ENCODE data around the gene ALDH3B2. TPM values are rescaled to one million over a fixed set of nuclear protein-coding genes. Genes with fewer than 3 reads are reported as not detected.

The ALDH3B2 gene
- total and polyA plus RNA-seq, 2 of the 8 experiments (the other 6 are each of a cell fraction or from before 2014, with no cell fraction given) = not detected

- Histone ChIP-seq H3K4me3 (ENCODE audit: extremely low read depth in 1 of 4, insufficient read depth in 2 of 4, low read depth in 3 of 4, low read length in 4 of 4) (no peak overlapping the region), H2BK20ac (ENCODE audit: low read length) (no peak overlapping the region), H2AK5ac (ENCODE audit: low read depth, low read length) (no peak overlapping the region), H2AFZ (ENCODE audit: low read length) (no peak overlapping the region), H3K14ac (ENCODE audit: insufficient read length) (no peak overlapping the region), H4K5ac (ENCODE audit: insufficient read length, low read depth, low read length) (no peak overlapping the region), H4K91ac (replicated peaks; ENCODE audit: insufficient read length, low read length) (no peak overlapping the region), H3K4ac (replicated peaks; ENCODE audit: insufficient read length, low read depth, low read length) (no peak overlapping the region), H3K36me3 (ENCODE audit: control insufficient read depth in 2 of 4, insufficient read depth in 4 of 4, low read length in 3 of 4) (no peaks in the 10 kb centered on the region), H4K20me1 (replicated peaks in 1 of 2; ENCODE audit: control insufficient read depth in 1 of 2, insufficient read depth in 2 of 2, low read length in 2 of 2) (no peaks in the 10 kb centered on the region), H3K9ac (replicated peaks in 1 of 4; ENCODE audit: extremely low read depth in 1 of 4, low read depth in 3 of 4, low read length in 3 of 4) (no peak overlapping the region), H3K23me2 (ENCODE audit: low read depth, low read length) (peaks cover 3% of the 10 kb centered on the region; the same call in 1 of the 2 replicates), H4K8ac (ENCODE audit: extremely low read depth, insufficient read depth, low read length) (no peak overlapping the region), H3K79me2 (ENCODE audit: control insufficient read depth in 1 of 2, insufficient read depth in 2 of 2, low read length in 2 of 2) (no peaks in the 10 kb centered on the region), H3K18ac (ENCODE audit: extremely low read depth, low read length) (no peak overlapping the region), H3K56ac (replicated peaks; ENCODE audit: insufficient read length, low read depth, low read length) (no peak overlapping the region), H2BK15ac (ENCODE audit: low read length) (no peak overlapping the region), H3K23ac (ENCODE audit: insufficient read length) (no peak overlapping the region), H3K79me1 (ENCODE audit: low read depth, low read length) (no peaks in the 10 kb centered on the region), H3K4me2 (ENCODE audit: insufficient read depth in 1 of 2, low read depth in 2 of 2, low read length in 2 of 2) (no peak overlapping the region), H3K27ac (ENCODE audit: low read depth, low read length) (no peak overlapping the region), H3K4me1 (replicated peaks in 1 of 4; ENCODE audit: control insufficient read depth in 3 of 4, insufficient read depth in 4 of 4, low read length in 3 of 4) (no peaks in the 10 kb centered on the region), H2BK120ac (replicated peaks; ENCODE audit: low read depth, low read length) (no peak overlapping the region), H3K27me3 (replicated peaks in 1 of 4; ENCODE audit: control insufficient read depth in 3 of 4, extremely low read depth in 1 of 4, insufficient read depth in 3 of 4, low read length in 3 of 4) (no peaks in the 10 kb centered on the region), H2BK5ac (ENCODE audit: low read depth, low read length) (no peak overlapping the region), H2BK12ac (ENCODE audit: low read depth, low read length) (no peak overlapping the region), H3K9me3 (ENCODE audit: insufficient read depth in 2 of 2, low read depth in 1 of 2, low read length in 1 of 2) (peaks cover 3 to 7% of the 10 kb centered on the region in 2 experiments; a peak in 3 of 4 replicates)
- CTCF ChIA-PET (ENCODE audit: partially characterized antibody) = interaction anchor here (0.6 to 6.0 kb wide), 5 partner anchors 16 to 1028 kb away, joined by 3 to 74 read pairs (median 4); partner anchors contain the start of genes ACY3 and TBX10
- 93% methylated on average over 22 of the region's 22 CpGs; no CpG with 5 or more reads in 1 of the 2 experiments for WGBS, 2 experiments (ENCODE audit: extremely low coverage in 1 of 2, insufficient coverage in 1 of 2, insufficient read length in 1 of 2, insufficient replicate concordance in 2 of 2, low coverage in 1 of 2, low lambda C conversion rate in 2 of 2, missing lambda C conversion rate in 1 of 2)
- FAIRE-seq (no peak), DNase-seq (ENCODE audit: low read depth in 1 of 2, low spot score in 2 of 2) (no peak)
- POLR2A ChIA-PET (ENCODE audit: partially characterized antibody) = no interaction called here
- TF ChIP-seq, protein P1, sequence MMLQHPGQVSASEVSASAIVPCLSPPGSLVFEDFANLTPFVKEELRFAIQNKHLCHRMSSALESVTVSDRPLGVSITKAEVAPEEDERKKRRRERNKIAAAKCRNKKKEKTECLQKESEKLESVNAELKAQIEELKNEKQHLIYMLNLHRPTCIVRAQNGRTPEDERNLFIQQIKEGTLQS (IDR thresholded peaks at IDR 0.05; ENCODE audit: insufficient read depth, low read depth, low read length) = no peak
- TF ChIP-seq SIRT6 (IDR thresholded peaks at IDR 0.05; ENCODE audit: low read length) (no peak), EGR1 (IDR thresholded peaks at IDR 0.05; ENCODE audit: borderline replicate concordance, low read depth, low read length) (no peak), BRCA1 (IDR thresholded peaks at IDR 0.05; ENCODE audit: low read depth, low read length) (no peak), PHF8 (conservative IDR thresholded peaks at IDR 0.05; ENCODE audit: low read depth, low read length) (no peak)
Measured at GRCh38 chr11:67663532-67664212, 10.8 kb downstream of the ALDH3B2 start.

Data from H1 (cell line).